AG04449 (cell line): Measurements from ENCODE around the gene KLHL6.
"Not testable (repeated sequence)": the region's sequence is repeated elsewhere in the genome, so short reads cannot be mapped to it uniquely, and the experiment has no call there.

Experiments
- CTCF ChIA-PET: fragments of 350-600 bp; formaldehyde crosslinking; extraction: SDS; loops from one replicate; lab custom pipeline; 2021; ENCODE audit warnings: antibody characterized with exemption; lab: Yijun Ruan, JAX
- POLR2A ChIA-PET: fragments of 400-600, 350-600 bp; formaldehyde crosslinking; extraction: SDS; loops from one replicate; lab custom pipeline; 2020; ENCODE audit warnings: antibody characterized with exemption, inconsistent platforms; lab: Yijun Ruan, JAX
- DNase-seq: peaks from one replicate; pipeline ENCODE4 v3.0.0-alpha.2; 2010; ENCODE audit warnings: low read depth, low spot score
- H3K4me3 ChIP-seq: 2 replicates; pipeline ENCODE4 v1.5.1; 2011; ENCODE audit warnings: low read depth, mild to moderate bottlenecking, control low read depth, low read length
- TF ChIP-seq, protein P1 (sequence below): IDR thresholded peaks from one replicate; pipeline ENCODE4 v1.5.1; 2011; ENCODE audit warnings: mild to moderate bottlenecking, moderate library complexity, low read length, control low read depth, inconsistent platforms; ENCODE audit not compliant: insufficient read depth; ENCODE audit errors: missing control alignments

Gene KLHL6

DNA sequence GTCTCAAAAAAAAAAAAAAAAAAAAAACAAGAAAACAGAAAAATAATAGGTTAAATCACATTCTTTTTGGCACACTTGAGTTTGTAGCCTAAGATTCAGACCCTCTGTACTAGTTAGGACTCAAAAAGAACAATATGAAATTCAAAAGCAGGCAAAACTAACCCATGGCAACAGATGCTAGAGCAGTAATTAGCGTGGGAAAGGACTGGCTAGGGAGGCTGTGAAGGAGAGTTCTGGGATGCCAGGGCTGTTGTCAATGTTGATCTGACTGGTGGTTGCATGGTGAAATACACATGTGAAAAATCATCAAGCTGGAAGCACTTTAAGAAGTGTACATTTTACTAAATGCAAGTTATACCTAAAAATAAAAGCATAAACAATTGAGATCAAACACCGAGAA is 35.6 kb downstream of the KLHL6 start:
- ChIA-PET CTCF (interaction anchor here (0.8 kb wide), 1 partner anchor 9 kb away, joined by 3 read pairs; no protein-coding TSS in a partner anchor), POLR2A (no interaction called here)
- TF ChIP-seq, protein P1, sequence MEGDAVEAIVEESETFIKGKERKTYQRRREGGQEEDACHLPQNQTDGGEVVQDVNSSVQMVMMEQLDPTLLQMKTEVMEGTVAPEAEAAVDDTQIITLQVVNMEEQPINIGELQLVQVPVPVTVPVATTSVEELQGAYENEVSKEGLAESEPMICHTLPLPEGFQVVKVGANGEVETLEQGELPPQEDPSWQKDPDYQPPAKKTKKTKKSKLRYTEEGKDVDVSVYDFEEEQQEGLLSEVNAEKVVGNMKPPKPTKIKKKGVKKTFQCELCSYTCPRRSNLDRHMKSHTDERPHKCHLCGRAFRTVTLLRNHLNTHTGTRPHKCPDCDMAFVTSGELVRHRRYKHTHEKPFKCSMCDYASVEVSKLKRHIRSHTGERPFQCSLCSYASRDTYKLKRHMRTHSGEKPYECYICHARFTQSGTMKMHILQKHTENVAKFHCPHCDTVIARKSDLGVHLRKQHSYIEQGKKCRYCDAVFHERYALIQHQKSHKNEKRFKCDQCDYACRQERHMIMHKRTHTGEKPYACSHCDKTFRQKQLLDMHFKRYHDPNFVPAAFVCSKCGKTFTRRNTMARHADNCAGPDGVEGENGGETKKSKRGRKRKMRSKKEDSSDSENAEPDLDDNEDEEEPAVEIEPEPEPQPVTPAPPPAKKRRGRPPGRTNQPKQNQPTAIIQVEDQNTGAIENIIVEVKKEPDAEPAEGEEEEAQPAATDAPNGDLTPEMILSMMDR: no peak
- no peak for DNase-seq
- H3K4me3 ChIP-seq: no peak overlapping the region

DNA sequence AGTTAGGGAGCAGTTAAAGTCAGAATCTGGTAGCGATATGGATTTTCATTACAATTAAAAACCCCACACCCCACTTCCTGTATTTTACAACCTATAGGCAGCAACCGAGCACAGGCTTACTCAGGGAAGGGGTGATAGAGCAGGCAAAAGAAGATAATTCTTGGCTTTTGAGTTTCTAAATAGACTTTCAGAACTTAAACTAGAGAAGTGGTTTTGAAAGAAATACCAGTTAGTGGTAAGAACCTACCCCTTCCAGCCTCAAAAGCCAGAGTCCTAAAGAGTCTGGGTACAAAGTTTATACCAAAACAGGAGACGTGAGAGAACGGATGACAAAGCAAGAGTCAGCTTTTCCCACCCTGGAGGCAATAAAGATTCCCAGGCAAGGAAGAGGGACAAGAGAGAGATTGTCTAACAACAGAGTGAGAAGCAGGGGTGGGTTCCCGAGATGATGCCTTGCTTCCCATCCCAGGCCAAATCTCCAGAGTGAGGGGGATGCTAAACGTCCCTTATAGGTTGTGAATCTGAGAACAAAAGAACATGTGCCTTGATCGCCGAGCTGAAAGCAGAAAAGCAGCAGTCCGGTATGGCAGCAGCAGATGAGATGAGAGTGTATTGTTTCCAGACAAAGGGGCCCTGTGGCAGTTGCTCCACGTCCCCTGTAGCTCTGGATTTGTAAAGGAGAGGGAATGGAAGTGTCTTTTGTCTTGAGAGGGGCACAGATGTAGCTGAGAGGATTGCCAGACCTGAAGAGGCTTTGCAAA is 36.8 kb downstream of the KLHL6 start:
- POLR2A ChIA-PET: no interaction called here
- H3K4me3 ChIP-seq: no peak overlapping the region
- CTCF ChIA-PET: interaction anchor here (0.8 kb wide), 1 partner anchor 10 kb away, joined by 3 read pairs; no protein-coding TSS in a partner anchor
- TF ChIP-seq, protein P1: no peak
- no peak for DNase-seq

DNA sequence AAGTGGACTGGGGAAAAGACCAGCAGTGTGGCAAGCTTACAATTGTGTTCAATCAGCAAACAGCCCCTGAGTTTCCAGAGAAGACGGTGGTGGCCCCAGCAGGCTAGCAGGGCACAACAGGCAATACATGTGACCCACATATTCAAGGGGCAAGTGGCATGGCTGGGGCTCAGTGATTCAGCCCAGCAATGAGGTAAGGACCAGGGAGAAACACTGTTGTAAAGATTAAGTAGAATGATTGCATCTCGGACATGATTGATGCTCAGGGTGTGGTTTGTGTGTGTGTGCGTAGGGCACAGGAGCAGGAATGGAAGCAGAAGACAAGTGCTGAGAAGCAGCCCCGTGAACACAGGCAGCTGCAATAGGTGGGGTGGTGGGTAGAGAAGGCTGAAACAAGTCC is 37.9 kb downstream of the KLHL6 start:
- POLR2A ChIA-PET: no interaction called here
- CTCF ChIA-PET: no interaction called here
- TF ChIP-seq, protein P1: no peak
- H3K4me3 ChIP-seq: no peak overlapping the region
- no peak for DNase-seq

DNA sequence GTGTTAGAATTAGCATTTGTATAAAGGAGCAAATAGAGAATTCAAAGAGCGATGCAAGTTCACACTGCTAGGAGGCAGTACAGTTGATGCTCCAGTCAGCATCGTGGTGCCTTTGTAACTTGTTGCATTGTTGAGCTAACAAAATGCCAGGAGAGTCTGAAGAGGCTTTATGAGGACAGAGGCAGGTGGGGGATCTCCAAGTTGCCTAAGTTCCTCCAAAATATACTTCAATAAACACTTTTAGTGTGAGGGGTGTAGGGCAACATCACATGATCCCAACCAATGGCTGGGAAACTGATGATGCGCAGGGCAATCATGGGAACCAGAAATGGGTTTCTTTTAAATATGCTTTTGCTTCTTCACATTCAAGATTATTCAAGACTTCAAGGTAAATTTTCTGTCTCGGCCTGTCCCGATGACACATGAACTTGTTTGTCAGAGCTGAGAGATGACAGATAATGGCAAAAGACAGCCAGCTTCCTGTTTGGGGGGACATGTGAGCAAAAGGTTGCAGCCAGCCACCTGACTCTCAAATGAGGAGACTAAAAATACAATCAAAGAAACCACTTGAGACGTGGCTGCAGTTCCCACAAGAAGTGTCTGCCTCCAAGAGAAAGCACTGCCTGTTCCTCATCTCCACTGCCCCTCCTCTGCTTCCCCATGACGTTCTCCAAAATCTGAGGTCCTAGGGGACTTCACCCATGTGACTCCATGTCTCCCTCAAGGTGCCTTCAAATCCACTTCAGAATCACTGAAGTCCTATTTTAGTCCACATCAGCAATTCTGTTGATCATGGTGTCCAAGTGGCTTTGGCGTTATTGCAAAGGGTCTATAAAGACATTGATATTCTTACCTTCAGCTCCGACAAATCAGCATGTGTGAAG is 39.3 kb downstream of the KLHL6 start:
- no peak overlapping the region for H3K4me3 ChIP-seq
- ChIA-PET CTCF (interaction anchor here (0.6 to 1.1 kb wide), 2 partner anchors 11 to 14 kb away, joined by 3 to 5 read pairs; no protein-coding TSS in a partner anchor), POLR2A (no interaction called here)
- TF ChIP-seq, protein P1: no peak
- DNase-seq: no peak

DNA sequence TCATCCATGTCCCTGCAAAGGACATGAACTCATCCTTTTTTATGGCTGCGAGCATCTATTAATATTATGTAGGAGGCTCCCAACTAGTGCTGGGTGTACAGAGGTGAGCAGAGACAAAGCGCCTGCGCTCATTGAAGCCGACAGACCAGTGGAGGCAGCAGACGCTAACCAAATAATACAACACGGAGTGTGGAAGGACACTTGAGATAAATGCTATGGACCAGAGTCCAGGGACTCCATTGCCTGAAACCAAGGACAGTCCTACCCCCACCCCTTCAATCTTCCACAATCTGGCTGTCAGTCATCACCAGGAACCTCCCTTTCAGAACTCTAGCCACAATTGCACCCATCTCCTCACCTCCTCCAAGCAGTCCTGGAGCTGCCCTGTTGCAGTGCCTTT is 41.5 kb downstream of the KLHL6 start:
- ChIA-PET CTCF (no interaction called here), POLR2A (no interaction called here)
- no peak overlapping the region for H3K4me3 ChIP-seq
- TF ChIP-seq, protein P1: no peak
- DNase-seq: no peak

DNA sequence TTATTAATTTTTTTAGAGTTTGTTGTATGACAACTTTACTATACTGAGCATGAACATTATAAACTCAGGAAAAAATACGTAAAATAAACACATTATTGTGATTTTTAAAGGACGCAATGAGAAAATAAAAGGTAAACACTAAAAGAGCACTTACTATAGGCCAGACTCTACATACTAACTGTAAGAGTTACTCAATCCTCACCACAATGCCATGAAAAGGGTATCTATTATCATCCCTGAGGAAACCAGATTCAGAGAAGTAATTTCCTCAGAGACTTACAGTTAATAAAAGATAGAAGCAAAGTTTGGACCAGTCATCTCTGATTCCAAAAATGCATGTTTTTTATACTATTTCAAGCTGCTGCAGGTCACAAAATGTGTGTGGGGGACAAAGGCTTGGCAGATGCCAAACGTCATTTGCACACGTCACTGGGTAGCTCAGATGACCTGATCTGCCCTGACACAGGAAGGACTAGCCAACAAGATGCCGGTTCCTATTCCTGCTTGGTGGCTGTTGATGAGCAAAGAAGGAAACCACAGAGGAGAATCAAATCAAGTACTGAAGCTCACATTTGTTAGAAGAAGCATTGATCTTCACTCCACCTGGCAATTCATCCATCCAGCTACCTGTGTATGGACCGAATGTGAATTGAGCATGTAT is 42.3 kb downstream of the KLHL6 start:
- no peak for DNase-seq
- ChIA-PET CTCF (interaction anchor here (0.6 kb wide), 1 partner anchor 259 kb away, joined by 3 read pairs; no protein-coding TSS in a partner anchor), POLR2A (no interaction called here)
- TF ChIP-seq, protein P1: no peak
- no peak overlapping the region for H3K4me3 ChIP-seq

DNA sequence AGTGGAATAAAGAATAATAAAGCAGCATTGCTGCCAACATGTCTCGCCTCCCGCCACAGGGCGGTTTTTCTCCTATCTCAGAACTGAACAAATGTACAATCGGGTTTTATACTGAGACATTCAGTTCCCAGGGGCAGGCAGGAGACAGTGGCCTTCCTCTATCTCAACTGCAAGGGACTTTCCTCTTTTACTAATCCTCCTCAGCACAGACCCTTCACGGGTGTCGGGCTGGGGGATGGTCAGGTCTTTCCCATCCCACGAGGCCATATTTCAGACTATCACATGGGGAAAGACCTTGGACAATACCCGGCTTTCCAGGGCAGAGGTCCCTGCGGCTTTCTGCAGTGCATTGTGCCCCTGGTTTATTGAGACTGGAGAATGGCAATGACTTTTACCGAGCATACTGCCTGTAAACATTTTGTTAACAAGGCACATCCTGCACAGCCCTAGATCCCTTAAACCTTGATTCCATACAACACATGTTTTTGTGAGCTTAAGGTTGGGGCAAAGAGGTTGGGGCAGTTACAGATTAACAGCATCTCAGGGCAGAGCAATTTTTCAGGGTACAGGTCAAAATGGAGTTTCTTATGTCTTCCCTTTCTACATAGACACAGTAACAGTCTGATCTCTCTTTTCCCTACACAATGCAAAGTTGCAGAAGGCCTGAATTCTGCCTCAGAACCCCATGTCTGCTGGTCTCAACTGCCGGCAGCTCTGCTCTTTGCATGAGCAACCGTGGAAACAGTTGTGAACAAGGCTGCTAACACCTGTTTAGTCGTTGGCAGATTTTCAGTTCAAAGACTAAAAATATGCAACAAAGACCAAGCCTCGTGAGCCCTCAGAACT is 44.0 kb downstream of the KLHL6 start:
- POLR2A ChIA-PET, DNase-seq, CTCF ChIA-PET, H3K4me3 ChIP-seq: not testable (repeated sequence)
